Urothelium cell line (cell line): ENCODE measurements around the gene SPCS2.
A peak's percentile ranks its signal among the peaks of the same experiment; 100 is the strongest.
"Not testable (repeated sequence)": the region's sequence is repeated elsewhere in the genome, so short reads cannot be mapped to it uniquely, and the experiment has no call there.

Experiments
- DNase-seq: peaks from one replicate; pipeline ENCODE4 v3.0.0; 2011; ENCODE audit warnings: low spot score, mixed read lengths
- FAIRE-seq: peaks from 2 replicates; lab custom pipeline; 2011; peaks lifted over from hg19 to GRCh38; lab: Jason Lieb, UNC

The SPCS2 gene

GRCh38 chr11:74949753-74950137 lies 679 bp downstream of the SPCS2 start:
- no peak for FAIRE-seq

GRCh38 chr11:74950374-74950969 lies 1.4 kb downstream of the SPCS2 start:
- DNase-seq (no peak), FAIRE-seq (no peak)

More at GRCh38 chr11:74949753-74950137, 679 bp downstream of the SPCS2 start:
- peak; percentile 17 for DNase-seq

GRCh38 chr11:74951226-74951625 lies 2.2 kb downstream of the SPCS2 start:
- FAIRE-seq (no peak), DNase-seq (no peak)

GRCh38 chr11:74952752-74953151 lies 3.7 kb downstream of the SPCS2 start:
- no peak for FAIRE-seq
- no peak for DNase-seq

GRCh38 chr11:74953451-74953850 lies 4.4 kb downstream of the SPCS2 start:
- DNase-seq (no peak), FAIRE-seq (no peak)

- DNase-seq, result no peak
- FAIRE-seq, result no peak
Measured at GRCh38 chr11:74954199-74954598, 5.1 kb downstream of the SPCS2 start.

GRCh38 chr11:74956397-74957015 lies 7.4 kb downstream of the SPCS2 start:
- no peak for DNase-seq
- FAIRE-seq, result no peak

GRCh38 chr11:74957937-74958629 lies 9.0 kb downstream of the SPCS2 start:
- no peak for FAIRE-seq
- DNase-seq, result no peak

- not testable (repeated sequence) for DNase-seq, FAIRE-seq
Measured at GRCh38 chr11:74960128-74960527, 11.1 kb downstream of the SPCS2 start.

- FAIRE-seq, result no peak
Measured at GRCh38 chr11:74966651-74967050, 17.6 kb downstream of the SPCS2 start.

GRCh38 chr11:74970852-74971395 lies 21.9 kb downstream of the SPCS2 start:
- no peak for FAIRE-seq

More at GRCh38 chr11:74966651-74967050, 17.6 kb downstream of the SPCS2 start:
- DNase-seq, result no peak

GRCh38 chr11:74971424-74971823 lies 22.4 kb downstream of the SPCS2 start:
- no peak for FAIRE-seq
- no peak for DNase-seq

More at GRCh38 chr11:74970852-74971395, 21.9 kb downstream of the SPCS2 start:
- DNase-seq, result no peak

- no peak for DNase-seq
- no peak for FAIRE-seq
Measured at GRCh38 chr11:74978041-74978440, 29.0 kb downstream of the SPCS2 start.

GRCh38 chr11:74980634-74981033 lies 31.6 kb downstream of the SPCS2 start:
- DNase-seq (no peak), FAIRE-seq (no peak)

- no peak for DNase-seq
- no peak for FAIRE-seq
Measured at GRCh38 chr11:74981888-74982287, 32.8 kb downstream of the SPCS2 start.

- FAIRE-seq, result no peak
- DNase-seq, result no peak
Measured at GRCh38 chr11:74984070-74984469, 35.0 kb downstream of the SPCS2 start.

GRCh38 chr11:74984730-74985129 lies 35.7 kb downstream of the SPCS2 start:
- DNase-seq, result no peak
- no peak for FAIRE-seq

GRCh38 chr11:74988541-74989259 lies 39.6 kb downstream of the SPCS2 start, which contains the start of gene NEU3:
Gene NEU3 (plus strand): TSS chr11:74988933. CDS start chr11:74989061, 128 bp downstream.
- DNase-seq (peak; percentile 93), FAIRE-seq (no peak)

- DNase-seq (no peak), FAIRE-seq (no peak)
Measured at GRCh38 chr11:74989260-74989638, 40.2 kb downstream of the SPCS2 start.

- not testable (repeated sequence) for DNase-seq, FAIRE-seq
Measured at GRCh38 chr11:74990150-74990549, 41.1 kb downstream of the SPCS2 start.

- no peak for FAIRE-seq
- no peak for DNase-seq
Measured at GRCh38 chr11:74990941-74991340, 41.9 kb downstream of the SPCS2 start.
